Measurements from ENCODE around the gene TLR7.

Gene TLR7

GRCh38 chrX:12866451-12867377 is at the start of gene TLR7:
Gene TLR7, plus strand, starts transcription at chrX:12867072. Its CDS starts 507 bp downstream, at chrX:12867579.
- no peak for DNase-seq
- TF ChIP-seq GATA1 (IDR thresholded peaks at IDR 0.05; ENCODE audit: low read depth, low read length) = no peak
- no peak for TF ChIP-seq POLR2A (IDR thresholded peaks at IDR 0.05; ENCODE audit: low read length)

GRCh38 chrX:12817528-12817927 is 49.3 kb upstream of the TLR7 start:
- DNase-seq = no peak
- TF ChIP-seq POLR2A (IDR thresholded peaks at IDR 0.05; ENCODE audit: low read length) = no peak
- TF ChIP-seq GATA1 (IDR thresholded peaks at IDR 0.05; ENCODE audit: low read depth, low read length) = no peak

- DNase-seq = peak in 1 of 2 experiments; percentile 1
These were observed 47.6 kb upstream of the TLR7 start for GRCh38 chrX:12819222-12819621.

GRCh38 chrX:12820737-12821136 is 46.1 kb upstream of the TLR7 start:
- DNase-seq = no peak
- TF ChIP-seq POLR2A (IDR thresholded peaks at IDR 0.05; ENCODE audit: low read length) (no peak), GATA1 (IDR thresholded peaks at IDR 0.05; ENCODE audit: low read depth, low read length) (no peak)

More at GRCh38 chrX:12819222-12819621, 47.6 kb upstream of the TLR7 start:
- TF ChIP-seq POLR2A (IDR thresholded peaks at IDR 0.05; ENCODE audit: low read length) (no peak), GATA1 (IDR thresholded peaks at IDR 0.05; ENCODE audit: low read depth, low read length) (no peak)

- no peak for DNase-seq
- TF ChIP-seq POLR2A (IDR thresholded peaks at IDR 0.05; ENCODE audit: low read length) = no peak
- no peak for TF ChIP-seq GATA1 (IDR thresholded peaks at IDR 0.05; ENCODE audit: low read depth, low read length)
These were observed 41.9 kb upstream of the TLR7 start for GRCh38 chrX:12824944-12825343.

GRCh38 chrX:12825801-12826200 is 41.1 kb upstream of the TLR7 start:
- TF ChIP-seq POLR2A (IDR thresholded peaks at IDR 0.05; ENCODE audit: low read length) (no peak), GATA1 (IDR thresholded peaks at IDR 0.05; ENCODE audit: low read depth, low read length) (no peak)
- no peak for DNase-seq

GRCh38 chrX:12843061-12843667 is 23.7 kb upstream of the TLR7 start:
- TF ChIP-seq GATA1 (IDR thresholded peaks at IDR 0.05; ENCODE audit: low read depth, low read length) = no peak
- no peak for TF ChIP-seq POLR2A (IDR thresholded peaks at IDR 0.05; ENCODE audit: low read length)
- DNase-seq = no peak

GRCh38 chrX:12843668-12844279 is 23.1 kb upstream of the TLR7 start:
- TF ChIP-seq POLR2A (IDR thresholded peaks at IDR 0.05; ENCODE audit: low read length) (no peak), GATA1 (IDR thresholded peaks at IDR 0.05; ENCODE audit: low read depth, low read length) (no peak)
- DNase-seq = no peak

GRCh38 chrX:12844319-12844718 is 22.6 kb upstream of the TLR7 start:
- no peak for DNase-seq
- TF ChIP-seq GATA1 (IDR thresholded peaks at IDR 0.05; ENCODE audit: low read depth, low read length) (no peak), POLR2A (IDR thresholded peaks at IDR 0.05; ENCODE audit: low read length) (no peak)

- TF ChIP-seq POLR2A (IDR thresholded peaks at IDR 0.05; ENCODE audit: low read length) (no peak), GATA1 (IDR thresholded peaks at IDR 0.05; ENCODE audit: low read depth, low read length) (no peak)
- DNase-seq = no peak
These were observed 1.5 kb upstream of the TLR7 start for GRCh38 chrX:12865359-12865758.

GRCh38 chrX:12867685-12868084 is 813 bp downstream of the TLR7 start:
- TF ChIP-seq GATA1 (IDR thresholded peaks at IDR 0.05; ENCODE audit: low read depth, low read length) = no peak
- no peak for TF ChIP-seq POLR2A (IDR thresholded peaks at IDR 0.05; ENCODE audit: low read length)
- no peak for DNase-seq

- TF ChIP-seq POLR2A (IDR thresholded peaks at IDR 0.05; ENCODE audit: low read length) (no peak), GATA1 (IDR thresholded peaks at IDR 0.05; ENCODE audit: low read depth, low read length) (no peak)
- no peak for DNase-seq
These were observed 1.9 kb downstream of the TLR7 start for GRCh38 chrX:12868747-12869146.

- DNase-seq = no peak
- TF ChIP-seq GATA1 (IDR thresholded peaks at IDR 0.05; ENCODE audit: low read depth, low read length) = no peak
- TF ChIP-seq POLR2A (IDR thresholded peaks at IDR 0.05; ENCODE audit: low read length) = no peak
These were observed 4.4 kb downstream of the TLR7 start for GRCh38 chrX:12871257-12871656.

GRCh38 chrX:12872741-12873140 is 5.9 kb downstream of the TLR7 start:
- TF ChIP-seq GATA1 (IDR thresholded peaks at IDR 0.05; ENCODE audit: low read depth, low read length) = no peak
- no peak for TF ChIP-seq POLR2A (IDR thresholded peaks at IDR 0.05; ENCODE audit: low read length)
- DNase-seq = no peak

Measured in erythroblast (primary cell).